MCF 10A (cell line): ENCODE data around the gene KDM4B. TPM values are rescaled to one million over a fixed set of nuclear protein-coding genes. Genes with fewer than 3 reads are reported as not detected.

Experiments used
- BruUV-seq: library from RNA; stranded (reverse); fragments of 400-500 nt; replicated peaks from 2 replicates; lab custom pipeline; 2021; lab: Mats Ljungman, UMichigan
- CTCF ChIA-PET: fragments of 300-600 bp; sonication (Branson Sonifier 250); formaldehyde crosslinking; extraction: SDS; loops from one replicate; lab custom pipeline; 2021; ENCODE audit warnings: antibody characterized with exemption, inconsistent platforms; lab: Yijun Ruan, JAX
- POLR2A ChIA-PET: fragments of 300-600, 350-650 bp; sonication (Branson Sonifier 250); formaldehyde crosslinking; extraction: SDS; loops from one replicate; lab custom pipeline; 2020; ENCODE audit warnings: antibody characterized with exemption, inconsistent platforms; lab: Yijun Ruan, JAX
- DNase-seq: peaks from one replicate; pipeline ENCODE4 v3.0.0-alpha.2; 2018; ENCODE audit not compliant: unreplicated experiment
- H3K27ac Mint-ChIP-seq: one replicate; pipeline ENCODE4 v1.8.0; 2022; ENCODE audit warnings: mild to moderate bottlenecking, low read depth, mixed read lengths; ENCODE audit not compliant: unreplicated experiment
- H3K27me3 Mint-ChIP-seq: one replicate; pipeline ENCODE4 v1.8.0; 2022; ENCODE audit warnings: mixed read lengths; ENCODE audit not compliant: insufficient read depth, unreplicated experiment
- H3K36me3 Mint-ChIP-seq: one replicate; pipeline ENCODE4 v1.8.0; 2022; ENCODE audit warnings: mild to moderate bottlenecking, moderate library complexity, mixed read lengths; ENCODE audit not compliant: insufficient read depth, unreplicated experiment
- H3K4me1 Mint-ChIP-seq: one replicate; pipeline ENCODE4 v1.8.0; 2022; ENCODE audit warnings: mixed read lengths; ENCODE audit not compliant: insufficient read depth, unreplicated experiment
- H3K4me3 Mint-ChIP-seq: one replicate; pipeline ENCODE4 v1.8.0; 2022; ENCODE audit warnings: mild to moderate bottlenecking, moderate library complexity, mixed read lengths; ENCODE audit not compliant: unreplicated experiment
- H3K9me3 Mint-ChIP-seq: one replicate; pipeline ENCODE4 v1.8.0; 2022; ENCODE audit warnings: mixed read lengths; ENCODE audit not compliant: unreplicated experiment
- intact Hi-C: fragments of 100-400 bp; cut with micrococcal nuclease; formaldehyde crosslinking; loops from 2 replicates; pipeline ENCODE4 v1.14.1; 2022
- total RNA-seq: library from RNA; stranded (reverse); gene quantifications from 2 replicates; pipeline ENCODE4 v1.2.3, GENCODE V29; 2022
- TF ChIP-seq, protein P1 (sequence below): fragments of 200-600 bp; IDR thresholded peaks from one replicate; pipeline ENCODE4 v1.8.0; 2022; ENCODE audit warnings: antibody characterized with exemption, mild to moderate bottlenecking; ENCODE audit not compliant: unreplicated experiment

The KDM4B gene
- total RNA-seq, 1 experiment from 2014 or later = 34.4 TPM

DNA sequence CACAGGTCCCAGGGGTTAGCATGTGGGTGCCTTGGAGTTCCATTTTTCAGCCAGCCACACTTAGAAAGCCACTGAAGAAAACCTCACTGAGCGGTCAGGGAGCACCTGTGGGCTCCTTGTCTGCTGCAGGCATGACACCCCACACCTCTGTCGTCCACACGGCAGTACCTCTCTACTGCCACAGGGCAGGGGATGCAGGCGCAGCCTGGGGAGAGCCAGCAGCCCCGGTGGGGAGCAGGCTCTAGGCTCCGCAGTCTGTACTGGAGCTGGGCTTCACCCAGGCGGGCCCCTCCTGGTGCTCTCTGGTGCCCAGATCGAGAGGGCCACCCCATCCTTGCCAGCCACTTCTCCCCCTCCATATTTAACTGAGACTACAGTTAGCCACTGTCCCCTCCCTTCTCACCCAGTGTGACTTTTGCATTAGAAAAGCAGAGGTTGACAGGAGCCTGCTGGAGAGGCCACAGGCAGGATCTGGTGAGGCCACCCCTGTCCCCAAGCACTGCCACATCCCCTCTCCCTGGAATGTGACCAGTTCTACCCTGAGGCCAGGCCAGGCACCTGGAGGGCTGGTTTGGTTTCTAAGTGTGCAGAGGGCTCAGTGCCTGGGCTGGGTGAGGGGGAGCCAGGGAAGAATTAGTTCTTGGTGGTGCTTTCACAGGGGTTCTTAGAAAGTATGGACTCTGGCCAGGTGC, 104.4 kb downstream of the KDM4B start:
- Mint-ChIP-seq H3K9me3 (no peaks in the 10 kb centered on the region), H3K27ac (no peak overlapping the region), H3K36me3 (peaks cover 66% of the 10 kb centered on the region), H3K4me3 (no peak overlapping the region), H3K4me1 (no peaks in the 10 kb centered on the region), H3K27me3 (no peaks in the 10 kb centered on the region)
- CTCF ChIA-PET = no interaction called here
- DNase-seq = no peak
- POLR2A ChIA-PET = no interaction called here
- no TSS peak for BruUV-seq
- TF ChIP-seq, protein P1, sequence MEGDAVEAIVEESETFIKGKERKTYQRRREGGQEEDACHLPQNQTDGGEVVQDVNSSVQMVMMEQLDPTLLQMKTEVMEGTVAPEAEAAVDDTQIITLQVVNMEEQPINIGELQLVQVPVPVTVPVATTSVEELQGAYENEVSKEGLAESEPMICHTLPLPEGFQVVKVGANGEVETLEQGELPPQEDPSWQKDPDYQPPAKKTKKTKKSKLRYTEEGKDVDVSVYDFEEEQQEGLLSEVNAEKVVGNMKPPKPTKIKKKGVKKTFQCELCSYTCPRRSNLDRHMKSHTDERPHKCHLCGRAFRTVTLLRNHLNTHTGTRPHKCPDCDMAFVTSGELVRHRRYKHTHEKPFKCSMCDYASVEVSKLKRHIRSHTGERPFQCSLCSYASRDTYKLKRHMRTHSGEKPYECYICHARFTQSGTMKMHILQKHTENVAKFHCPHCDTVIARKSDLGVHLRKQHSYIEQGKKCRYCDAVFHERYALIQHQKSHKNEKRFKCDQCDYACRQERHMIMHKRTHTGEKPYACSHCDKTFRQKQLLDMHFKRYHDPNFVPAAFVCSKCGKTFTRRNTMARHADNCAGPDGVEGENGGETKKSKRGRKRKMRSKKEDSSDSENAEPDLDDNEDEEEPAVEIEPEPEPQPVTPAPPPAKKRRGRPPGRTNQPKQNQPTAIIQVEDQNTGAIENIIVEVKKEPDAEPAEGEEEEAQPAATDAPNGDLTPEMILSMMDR = no peak
- intact Hi-C loops = no loop called here

DNA sequence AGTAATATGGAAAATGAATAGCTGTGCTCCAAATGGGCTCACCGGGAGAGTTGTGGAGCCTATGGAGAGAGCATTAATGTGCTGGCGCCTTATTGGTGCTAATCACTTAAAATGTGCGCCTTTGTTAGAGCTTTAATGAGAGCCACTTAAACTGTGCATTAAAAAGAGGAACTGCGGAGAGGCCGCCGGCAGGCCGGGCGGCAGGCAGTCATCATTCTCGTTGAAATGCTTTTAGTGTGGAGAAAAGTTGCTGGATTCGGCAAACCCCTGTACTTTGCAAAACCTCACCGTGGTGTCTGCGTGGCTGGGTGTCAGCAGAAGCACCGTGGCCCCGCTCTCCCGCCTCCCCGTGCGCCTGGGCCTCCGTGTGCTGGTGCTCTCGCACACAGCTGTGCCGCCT, 105.5 kb downstream of the KDM4B start:
- CTCF ChIA-PET = no interaction called here
- no peaks in the 10 kb centered on the region for H3K4me1 Mint-ChIP-seq
- no peak overlapping the region for H3K27ac Mint-ChIP-seq
- BruUV-seq = no TSS peak
- TF ChIP-seq, protein P1 = no peak
- no peak for DNase-seq
- H3K27me3 Mint-ChIP-seq = no peaks in the 10 kb centered on the region
- POLR2A ChIA-PET = no interaction called here
- intact Hi-C loops = no loop called here
- no peak overlapping the region for H3K4me3 Mint-ChIP-seq
- peaks cover 67% of the 10 kb centered on the region for H3K36me3 Mint-ChIP-seq
- H3K9me3 Mint-ChIP-seq = no peaks in the 10 kb centered on the region

DNA sequence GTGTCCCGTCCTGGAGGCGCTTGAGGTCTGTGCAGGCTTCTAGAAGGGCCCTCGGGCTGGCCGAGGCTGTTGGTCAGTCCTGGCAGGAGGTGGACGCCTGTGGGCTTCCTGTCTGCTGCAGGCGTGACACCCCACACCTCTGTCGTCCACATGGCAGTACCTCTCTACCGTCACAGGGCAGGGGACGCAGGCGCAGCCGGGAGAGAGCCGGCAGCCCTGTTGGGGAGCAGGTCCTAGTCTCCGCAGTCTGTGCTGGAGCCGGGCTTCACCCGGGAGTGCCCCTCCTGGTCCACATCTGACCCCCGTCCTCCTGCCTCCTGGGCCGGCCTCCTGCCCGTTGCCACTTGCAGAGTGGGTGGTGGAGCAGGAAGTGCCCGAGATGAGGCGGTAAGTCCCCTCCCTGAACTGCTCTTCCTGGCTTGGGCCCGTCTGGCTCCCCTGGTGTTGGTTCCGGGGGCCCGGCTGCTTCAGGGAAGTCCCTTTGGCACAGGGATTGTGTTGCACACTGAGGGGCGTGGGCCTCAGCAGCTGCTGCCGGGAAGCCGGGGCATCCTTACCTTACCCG, 106.0 kb downstream of the KDM4B start:
- Mint-ChIP-seq H3K4me3 (no peak overlapping the region), H3K4me1 (no peaks in the 10 kb centered on the region), H3K36me3 (peaks cover 72% of the 10 kb centered on the region), H3K9me3 (no peaks in the 10 kb centered on the region), H3K27ac (no peak overlapping the region), H3K27me3 (no peaks in the 10 kb centered on the region)
- ChIA-PET POLR2A (no interaction called here), CTCF (no interaction called here)
- intact Hi-C loops = no loop called here
- no TSS peak for BruUV-seq
- no peak for DNase-seq
- TF ChIP-seq, protein P1 = no peak

DNA sequence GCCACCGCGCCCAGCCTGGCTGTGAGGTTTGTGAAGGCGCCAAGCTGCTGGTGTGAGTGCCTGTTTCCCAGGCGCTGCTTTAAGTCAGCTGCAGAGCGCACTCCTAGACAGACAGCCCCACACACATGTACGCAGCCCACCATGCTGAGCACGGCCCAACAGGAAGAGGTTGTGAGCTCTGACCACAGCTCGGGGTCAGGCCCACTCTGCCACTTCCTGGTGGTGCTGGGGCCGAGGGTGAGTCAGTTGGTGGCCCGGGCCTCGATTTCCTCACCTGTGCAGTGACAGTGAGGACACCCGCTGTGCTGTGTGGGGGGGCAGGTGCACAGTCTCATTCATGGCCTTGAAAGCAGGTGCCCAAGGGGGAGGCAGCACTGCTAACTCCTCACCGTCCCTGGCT, 106.7 kb downstream of the KDM4B start:
- H3K9me3 Mint-ChIP-seq = no peaks in the 10 kb centered on the region
- H3K36me3 Mint-ChIP-seq = peaks cover 77% of the 10 kb centered on the region
- CTCF ChIA-PET = interaction anchor here (0.5 kb wide), 1 partner anchor 472 kb away, joined by 3 read pairs; no protein-coding TSS in a partner anchor
- intact Hi-C loops = no loop called here
- TF ChIP-seq, protein P1 = no peak
- H3K4me3 Mint-ChIP-seq = no peak overlapping the region
- BruUV-seq = no TSS peak
- H3K27me3 Mint-ChIP-seq = no peaks in the 10 kb centered on the region
- H3K4me1 Mint-ChIP-seq = no peaks in the 10 kb centered on the region
- DNase-seq = no peak
- no peak overlapping the region for H3K27ac Mint-ChIP-seq
- POLR2A ChIA-PET = no interaction called here
